ENCODE data around the gene CRTC1.
"Not testable (repeated sequence)": the region's sequence is repeated elsewhere in the genome, so short reads cannot be mapped to it uniquely, and the experiment has no call there.

DNA sequence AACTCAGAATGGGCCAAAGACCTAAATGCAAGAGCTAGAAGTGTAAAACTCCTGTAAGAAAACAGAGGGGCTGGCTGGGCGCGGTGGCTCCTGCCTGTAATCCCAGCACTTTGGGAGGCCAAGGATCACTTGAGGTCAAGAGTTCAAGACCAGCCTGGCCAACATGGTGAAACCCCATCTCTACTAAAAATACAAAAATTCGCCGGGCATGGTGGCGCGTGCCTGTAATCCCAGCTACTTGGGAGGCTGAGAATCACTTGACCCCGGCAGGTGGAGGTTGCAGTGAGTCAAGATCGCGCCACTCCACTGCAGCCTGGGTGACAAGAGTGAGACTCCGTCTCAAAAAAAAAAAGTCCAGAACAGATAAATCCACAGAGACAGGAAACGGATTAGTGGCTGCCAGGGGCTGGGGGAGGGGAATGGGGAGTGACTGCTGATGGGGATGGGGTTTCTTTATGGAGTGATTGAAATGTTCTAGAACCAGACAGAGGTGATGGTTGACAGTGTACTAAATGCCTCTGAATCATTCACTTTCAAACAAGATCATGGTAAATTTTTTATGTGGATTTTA lies 50.4 kb downstream of the CRTC1 start:
- TF ChIP-seq, protein P1, sequence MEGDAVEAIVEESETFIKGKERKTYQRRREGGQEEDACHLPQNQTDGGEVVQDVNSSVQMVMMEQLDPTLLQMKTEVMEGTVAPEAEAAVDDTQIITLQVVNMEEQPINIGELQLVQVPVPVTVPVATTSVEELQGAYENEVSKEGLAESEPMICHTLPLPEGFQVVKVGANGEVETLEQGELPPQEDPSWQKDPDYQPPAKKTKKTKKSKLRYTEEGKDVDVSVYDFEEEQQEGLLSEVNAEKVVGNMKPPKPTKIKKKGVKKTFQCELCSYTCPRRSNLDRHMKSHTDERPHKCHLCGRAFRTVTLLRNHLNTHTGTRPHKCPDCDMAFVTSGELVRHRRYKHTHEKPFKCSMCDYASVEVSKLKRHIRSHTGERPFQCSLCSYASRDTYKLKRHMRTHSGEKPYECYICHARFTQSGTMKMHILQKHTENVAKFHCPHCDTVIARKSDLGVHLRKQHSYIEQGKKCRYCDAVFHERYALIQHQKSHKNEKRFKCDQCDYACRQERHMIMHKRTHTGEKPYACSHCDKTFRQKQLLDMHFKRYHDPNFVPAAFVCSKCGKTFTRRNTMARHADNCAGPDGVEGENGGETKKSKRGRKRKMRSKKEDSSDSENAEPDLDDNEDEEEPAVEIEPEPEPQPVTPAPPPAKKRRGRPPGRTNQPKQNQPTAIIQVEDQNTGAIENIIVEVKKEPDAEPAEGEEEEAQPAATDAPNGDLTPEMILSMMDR (IDR thresholded peaks at IDR 0.05; ENCODE audit: low read depth, low read length, poor library complexity, severe bottlenecking), result not testable (repeated sequence)
- TF ChIP-seq EZH2phosphoT487 (IDR thresholded peaks at IDR 0.05; ENCODE audit: borderline replicate concordance, low read length), result not testable (repeated sequence)

All from DOHH2 (cell line).